ENCODE measurements around the gene LARP1. TPM values are rescaled to one million over a fixed set of nuclear protein-coding genes. Genes with fewer than 3 reads are reported as not detected.
A peak's percentile ranks its signal among the peaks of the same experiment; 100 is the strongest.

LARP1 gene
- total RNA-seq, 2 donors from 2014 or later: 92.4 to 98.1 TPM

DNA sequence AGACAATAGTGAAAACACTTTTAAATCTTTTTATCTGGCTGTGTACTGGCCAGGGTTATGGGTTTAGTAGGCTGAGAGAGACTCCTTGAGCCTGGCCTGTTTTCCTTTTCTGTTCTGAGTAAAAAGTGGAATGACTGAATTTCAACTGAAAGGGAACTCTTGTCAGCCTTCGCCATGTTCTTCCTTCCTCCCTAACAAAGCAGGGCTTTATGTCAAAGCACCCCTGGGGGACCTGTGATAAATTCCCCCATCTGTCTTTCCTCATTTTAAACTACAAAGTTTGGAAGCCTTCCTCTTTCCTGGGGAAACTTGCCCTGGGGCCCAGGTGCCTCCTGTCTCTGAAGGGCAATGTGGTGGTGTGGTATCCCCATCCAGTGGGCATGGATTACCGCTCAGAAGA lies 29.7 kb downstream of the LARP1 start:
- TF ChIP-seq, protein P1, sequence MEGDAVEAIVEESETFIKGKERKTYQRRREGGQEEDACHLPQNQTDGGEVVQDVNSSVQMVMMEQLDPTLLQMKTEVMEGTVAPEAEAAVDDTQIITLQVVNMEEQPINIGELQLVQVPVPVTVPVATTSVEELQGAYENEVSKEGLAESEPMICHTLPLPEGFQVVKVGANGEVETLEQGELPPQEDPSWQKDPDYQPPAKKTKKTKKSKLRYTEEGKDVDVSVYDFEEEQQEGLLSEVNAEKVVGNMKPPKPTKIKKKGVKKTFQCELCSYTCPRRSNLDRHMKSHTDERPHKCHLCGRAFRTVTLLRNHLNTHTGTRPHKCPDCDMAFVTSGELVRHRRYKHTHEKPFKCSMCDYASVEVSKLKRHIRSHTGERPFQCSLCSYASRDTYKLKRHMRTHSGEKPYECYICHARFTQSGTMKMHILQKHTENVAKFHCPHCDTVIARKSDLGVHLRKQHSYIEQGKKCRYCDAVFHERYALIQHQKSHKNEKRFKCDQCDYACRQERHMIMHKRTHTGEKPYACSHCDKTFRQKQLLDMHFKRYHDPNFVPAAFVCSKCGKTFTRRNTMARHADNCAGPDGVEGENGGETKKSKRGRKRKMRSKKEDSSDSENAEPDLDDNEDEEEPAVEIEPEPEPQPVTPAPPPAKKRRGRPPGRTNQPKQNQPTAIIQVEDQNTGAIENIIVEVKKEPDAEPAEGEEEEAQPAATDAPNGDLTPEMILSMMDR (IDR thresholded peaks at IDR 0.05): no peak
- H3K4me3 ChIP-seq: no peak overlapping the region
- H3K4me1 ChIP-seq: peaks cover 0 to 90% of the 10 kb centered on the region in 2 donors
- no peak overlapping the region for H3K27ac ChIP-seq
- H3K9me3 ChIP-seq: no peaks in the 10 kb centered on the region
- no peaks in the 10 kb centered on the region for H3K36me3 ChIP-seq
- no peak for DNase-seq (ENCODE audit: low spot score)
- no peaks in the 10 kb centered on the region for H3K27me3 ChIP-seq

DNA sequence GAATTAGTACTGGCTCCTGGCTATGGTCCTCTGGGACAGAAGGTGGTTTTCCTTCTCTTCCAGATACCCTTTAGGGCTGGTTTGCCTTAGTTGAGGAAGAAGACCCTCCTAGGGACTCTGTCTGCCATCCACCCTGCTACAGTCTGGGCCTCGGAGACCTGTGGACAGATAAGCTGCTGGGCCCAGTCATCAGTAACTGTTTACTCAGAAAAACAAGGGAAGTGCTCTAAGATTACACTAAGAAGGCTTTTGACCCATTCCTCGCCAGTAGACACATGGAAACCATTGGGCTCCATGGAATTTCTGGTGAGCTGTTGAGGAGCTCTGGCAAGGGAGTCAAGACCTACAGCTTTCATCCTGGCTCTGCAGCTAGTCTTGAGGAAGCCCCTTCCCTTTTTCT lies 31.2 kb downstream of the LARP1 start:
- TF ChIP-seq, protein P1 (IDR thresholded peaks at IDR 0.05): no peak
- H3K4me3 ChIP-seq: no peak overlapping the region
- peaks cover 13% of the 10 kb centered on the region for H3K36me3 ChIP-seq
- H3K27me3 ChIP-seq: no peaks in the 10 kb centered on the region
- no peak for DNase-seq (ENCODE audit: low spot score)
- H3K4me1 ChIP-seq: peaks cover 0 to 74% of the 10 kb centered on the region in 2 donors
- no peaks in the 10 kb centered on the region for H3K9me3 ChIP-seq
- no peak overlapping the region for H3K27ac ChIP-seq

DNA sequence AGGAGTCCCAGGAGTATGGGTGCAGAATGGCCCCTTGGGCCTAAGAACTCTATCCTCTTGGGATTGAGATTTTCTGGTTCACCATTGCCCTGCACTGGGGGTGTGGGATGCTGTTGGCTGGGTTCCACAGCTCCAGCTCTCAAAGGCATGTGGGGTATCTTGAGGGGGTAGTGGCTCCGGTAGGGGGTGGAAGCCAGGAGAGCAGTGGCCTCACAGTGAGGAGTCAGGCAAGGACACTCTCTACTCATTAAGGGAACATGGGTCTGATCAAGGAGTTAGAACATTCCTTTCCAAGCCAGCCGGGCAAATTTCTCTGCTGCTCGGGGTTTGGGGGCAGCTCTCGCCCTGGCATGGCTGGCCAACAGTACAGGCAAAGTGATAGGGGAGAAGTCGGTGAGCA lies 33.0 kb downstream of the LARP1 start:
- TF ChIP-seq, protein P1 (IDR thresholded peaks at IDR 0.05): no peak
- Histone ChIP-seq H3K27ac (peak overlapping the region in 1 of 2 donors; percentile 33), H3K36me3 (peaks cover 29% of the 10 kb centered on the region), H3K27me3 (no peaks in the 10 kb centered on the region), H3K4me1 (peaks cover 0 to 57% of the 10 kb centered on the region in 2 donors), H3K4me3 (no peak overlapping the region), H3K9me3 (no peaks in the 10 kb centered on the region)
- DNase-seq (ENCODE audit: low spot score): no peak

DNA sequence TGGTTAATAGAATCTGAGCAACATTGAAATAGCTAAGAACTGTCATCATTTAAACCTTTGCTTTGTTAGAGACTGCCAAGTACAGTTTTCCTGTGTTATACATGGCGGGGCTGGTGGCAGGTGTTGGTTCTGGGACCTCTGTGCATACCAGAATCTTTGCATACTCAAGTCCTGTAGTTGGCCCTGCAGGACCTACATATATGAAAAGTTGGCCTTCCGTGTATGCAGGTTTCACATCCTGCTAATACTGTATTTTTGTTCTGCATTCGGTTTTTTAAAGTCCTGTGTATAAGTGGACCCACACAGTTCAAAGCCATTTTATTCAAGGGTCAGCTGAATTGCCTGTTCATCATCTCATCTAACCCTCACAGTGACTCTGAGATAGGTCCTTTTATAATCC lies 36.4 kb downstream of the LARP1 start:
- H3K36me3 ChIP-seq: peaks cover 33% of the 10 kb centered on the region
- no peak overlapping the region for H3K27ac ChIP-seq
- no peaks in the 10 kb centered on the region for H3K27me3 ChIP-seq
- H3K4me1 ChIP-seq: peaks cover 0 to 45% of the 10 kb centered on the region in 2 donors
- TF ChIP-seq, protein P1 (IDR thresholded peaks at IDR 0.05): no peak
- DNase-seq (ENCODE audit: low spot score): no peak
- H3K4me3 ChIP-seq: no peak overlapping the region
- no peaks in the 10 kb centered on the region for H3K9me3 ChIP-seq

DNA sequence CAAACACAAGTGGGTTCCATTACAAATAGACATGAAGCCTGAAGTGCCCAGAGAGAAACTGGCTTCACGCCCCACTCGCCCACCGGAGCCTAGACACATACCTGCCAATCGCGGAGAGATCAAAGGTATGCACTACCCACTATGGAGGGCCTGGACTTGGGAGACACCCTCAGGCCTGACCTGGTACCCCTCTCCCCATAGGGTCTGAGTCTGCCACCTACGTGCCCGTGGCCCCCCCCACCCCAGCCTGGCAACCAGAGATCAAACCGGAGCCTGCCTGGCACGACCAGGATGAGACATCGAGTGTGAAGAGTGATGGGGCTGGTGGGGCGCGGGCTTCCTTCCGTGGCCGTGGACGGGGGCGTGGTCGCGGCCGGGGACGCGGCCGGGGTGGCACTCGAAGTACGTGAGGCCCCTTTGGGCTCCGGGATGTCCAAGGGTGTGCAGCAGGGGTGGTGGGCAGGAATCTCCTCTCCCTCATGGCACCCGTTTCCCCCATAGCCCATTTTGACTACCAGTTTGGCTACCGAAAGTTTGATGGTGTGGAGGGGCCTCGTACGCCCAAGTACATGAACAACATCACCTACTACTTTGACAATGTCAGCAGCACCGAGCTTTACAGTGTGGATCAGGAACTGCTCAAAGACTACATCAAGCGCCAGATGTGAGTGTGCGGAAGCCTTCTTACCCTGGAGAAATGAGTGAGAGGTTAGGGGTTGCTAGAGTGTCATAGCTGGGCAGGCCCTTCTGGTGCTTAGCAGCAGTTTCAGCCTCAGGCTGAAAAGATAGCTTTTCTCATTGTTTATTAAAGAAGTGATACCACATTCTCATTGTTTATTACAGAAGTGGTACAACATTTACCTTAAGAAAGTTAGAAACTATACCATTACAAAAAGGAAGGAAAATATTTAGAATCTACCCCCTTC lies 38.7 kb downstream of the LARP1 start:
- H3K4me3 ChIP-seq: no peak overlapping the region
- peaks cover 39% of the 10 kb centered on the region for H3K36me3 ChIP-seq
- TF ChIP-seq, protein P1 (IDR thresholded peaks at IDR 0.05): no peak
- H3K27ac ChIP-seq: peak overlapping the region; percentile 29 to 73
- H3K9me3 ChIP-seq: no peaks in the 10 kb centered on the region
- no peaks in the 10 kb centered on the region for H3K27me3 ChIP-seq
- DNase-seq (ENCODE audit: low spot score): no peak
- peaks cover 0 to 22% of the 10 kb centered on the region in 2 donors for H3K4me1 ChIP-seq
